Measurements from ENCODE around the gene MYO3B.

The MYO3B gene

DNA sequence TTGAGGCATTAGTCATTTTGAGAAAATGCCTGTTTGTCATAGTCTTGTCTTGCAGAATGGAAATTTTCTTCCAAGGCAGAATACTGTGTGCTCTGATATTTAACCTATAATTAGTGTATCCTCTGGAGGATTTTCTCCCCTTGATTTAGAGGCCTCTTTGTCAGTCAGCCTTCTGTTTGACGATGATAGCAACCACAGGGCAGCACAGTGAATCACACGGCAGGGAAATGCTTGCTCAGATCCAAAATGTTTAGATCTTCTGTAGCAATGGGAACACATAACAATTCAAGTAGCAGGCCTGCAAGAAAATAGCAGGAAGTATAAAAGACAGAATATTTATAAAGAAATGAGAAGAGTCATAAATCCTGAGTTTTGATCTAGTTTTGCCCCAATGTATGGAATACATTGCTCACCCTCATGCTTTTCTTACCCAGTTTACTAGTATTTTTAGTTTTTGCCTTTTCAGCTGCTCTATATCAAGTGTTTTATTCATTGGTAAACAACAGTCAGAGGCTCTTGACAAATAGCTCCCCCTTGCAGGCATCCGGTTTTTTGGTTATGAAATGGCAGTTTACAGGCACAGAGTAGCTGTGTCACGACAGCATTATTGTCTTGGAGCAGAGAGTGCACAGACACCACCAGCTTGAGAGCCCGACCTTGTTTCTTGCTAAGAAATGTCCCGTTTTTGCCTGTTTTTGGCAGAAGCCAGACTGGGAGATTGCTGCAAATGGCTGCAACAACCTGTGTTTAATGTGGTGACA is 185.1 kb downstream of the MYO3B start:
- ChIA-PET CTCF (interaction anchor here (0.6 to 3.5 kb wide), 9 partner anchors 37 to 456 kb away, joined by 3 to 20 read pairs (median 4); no protein-coding TSS in a partner anchor), POLR2A (no interaction called here)
- Histone ChIP-seq H3K4me3 (ENCODE audit: low read depth, low read length) (no peak overlapping the region), H3K4me1 (ENCODE audit: control insufficient read depth, insufficient read depth, low read length) (no peaks in the 10 kb centered on the region), H3K9me3 (ENCODE audit: control insufficient read depth, insufficient read depth, low read depth, low read length) (no peaks in the 10 kb centered on the region), H3K27ac (ENCODE audit: extremely low read depth, low read depth, low read length) (no peak overlapping the region), H3K36me3 (ENCODE audit: control insufficient read depth in 2 of 2, insufficient read depth in 1 of 2, low read length in 2 of 2) (no peaks in the 10 kb centered on the region)
- TF ChIP-seq ZNF10 (tag by site-specific recombination; IDR thresholded peaks at IDR 0.05) (no peak), SP7 (tag by site-specific recombination; IDR thresholded peaks at IDR 0.05) (peak; percentile 94)

DNA sequence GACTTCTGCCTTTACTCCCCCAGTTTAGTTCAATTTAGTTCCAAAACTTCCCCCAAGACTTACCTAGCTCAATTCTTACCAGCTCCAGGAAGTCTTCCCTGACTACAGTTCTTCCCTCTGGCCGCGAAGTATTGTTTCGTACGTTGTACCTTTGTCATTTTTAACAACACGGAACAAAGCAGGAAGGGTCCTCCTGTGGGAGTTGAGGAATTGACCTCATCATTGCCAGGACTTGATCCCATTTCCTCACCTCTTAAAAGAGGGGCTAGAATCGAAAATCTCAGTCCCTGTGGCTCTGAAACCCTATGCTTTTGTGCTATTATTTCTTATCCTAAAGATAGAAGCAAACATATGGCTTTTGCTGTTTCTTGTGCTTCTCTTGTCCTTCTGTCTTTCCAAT is 187.1 kb downstream of the MYO3B start:
- ChIA-PET POLR2A (no interaction called here), CTCF (interaction anchor here (0.6 to 3.5 kb wide), 6 partner anchors 41 to 451 kb away, joined by 3 to 16 read pairs (median 6); no protein-coding TSS in a partner anchor)
- H3K4me1 ChIP-seq (ENCODE audit: control insufficient read depth, insufficient read depth, low read length), result no peaks in the 10 kb centered on the region
- no peaks in the 10 kb centered on the region for H3K36me3 ChIP-seq (ENCODE audit: control insufficient read depth in 2 of 2, insufficient read depth in 1 of 2, low read length in 2 of 2)
- no peaks in the 10 kb centered on the region for H3K9me3 ChIP-seq (ENCODE audit: control insufficient read depth, insufficient read depth, low read depth, low read length)
- H3K27ac ChIP-seq (ENCODE audit: extremely low read depth, low read depth, low read length), result no peak overlapping the region
- no peak overlapping the region for H3K4me3 ChIP-seq (ENCODE audit: low read depth, low read length)
- TF ChIP-seq ZNF747 (tag by site-specific recombination; IDR thresholded peaks at IDR 0.05), result no peak

GRCh38 chr2:170365686-170366085 is 187.7 kb downstream of the MYO3B start:
- no peaks in the 10 kb centered on the region for H3K9me3 ChIP-seq (ENCODE audit: control insufficient read depth, insufficient read depth, low read depth, low read length)
- no peaks in the 10 kb centered on the region for H3K4me1 ChIP-seq (ENCODE audit: control insufficient read depth, insufficient read depth, low read length)
- no peak overlapping the region for H3K27ac ChIP-seq (ENCODE audit: extremely low read depth, low read depth, low read length)
- ChIA-PET CTCF (interaction anchor here (0.6 to 3.5 kb wide), 5 partner anchors 42 to 450 kb away, joined by 3 to 16 read pairs (median 7); no protein-coding TSS in a partner anchor), POLR2A (no interaction called here)
- no peak overlapping the region for H3K4me3 ChIP-seq (ENCODE audit: low read depth, low read length)
- no peaks in the 10 kb centered on the region for H3K36me3 ChIP-seq (ENCODE audit: control insufficient read depth in 2 of 2, insufficient read depth in 1 of 2, low read length in 2 of 2)
- TF ChIP-seq, protein P1, sequence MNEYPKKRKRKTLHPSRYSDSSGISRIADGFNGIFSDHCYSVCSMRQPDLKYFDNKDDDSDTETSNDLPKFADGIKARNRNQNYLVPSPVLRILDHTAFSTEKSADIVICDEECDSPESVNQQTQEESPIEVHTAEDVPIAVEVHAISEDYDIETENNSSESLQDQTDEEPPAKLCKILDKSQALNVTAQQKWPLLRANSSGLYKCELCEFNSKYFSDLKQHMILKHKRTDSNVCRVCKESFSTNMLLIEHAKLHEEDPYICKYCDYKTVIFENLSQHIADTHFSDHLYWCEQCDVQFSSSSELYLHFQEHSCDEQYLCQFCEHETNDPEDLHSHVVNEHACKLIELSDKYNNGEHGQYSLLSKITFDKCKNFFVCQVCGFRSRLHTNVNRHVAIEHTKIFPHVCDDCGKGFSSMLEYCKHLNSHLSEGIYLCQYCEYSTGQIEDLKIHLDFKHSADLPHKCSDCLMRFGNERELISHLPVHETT (tag by site-specific recombination; IDR thresholded peaks at IDR 0.05), result no peak
- TF ChIP-seq ZFHX2 (tag by site-specific recombination; conservative IDR thresholded peaks at IDR 0.05), result no peak
- no peak for TF ChIP-seq ZBTB26 (tag by site-specific recombination; optimal IDR thresholded peaks at IDR 0.05)
- no peak for TF ChIP-seq ZNF148 (tag by site-specific recombination; IDR thresholded peaks at IDR 0.05; ENCODE audit: borderline replicate concordance)
- TF ChIP-seq, protein P2, sequence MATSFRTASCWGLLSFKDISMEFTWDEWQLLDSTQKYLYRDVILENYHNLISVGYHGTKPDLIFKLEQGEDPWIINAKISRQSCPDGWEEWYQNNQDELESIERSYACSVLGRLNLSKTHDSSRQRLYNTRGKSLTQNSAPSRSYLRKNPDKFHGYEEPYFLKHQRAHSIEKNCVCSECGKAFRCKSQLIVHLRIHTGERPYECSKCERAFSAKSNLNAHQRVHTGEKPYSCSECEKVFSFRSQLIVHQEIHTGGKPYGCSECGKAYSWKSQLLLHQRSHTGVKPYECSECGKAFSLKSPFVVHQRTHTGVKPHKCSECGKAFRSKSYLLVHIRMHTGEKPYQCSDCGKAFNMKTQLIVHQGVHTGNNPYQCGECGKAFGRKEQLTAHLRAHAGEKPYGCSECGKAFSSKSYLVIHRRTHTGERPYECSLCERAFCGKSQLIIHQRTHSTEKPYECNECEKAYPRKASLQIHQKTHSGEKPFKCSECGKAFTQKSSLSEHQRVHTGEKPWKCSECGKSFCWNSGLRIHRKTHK (tag by site-specific recombination; IDR thresholded peaks at IDR 0.05), result no peak
- TF ChIP-seq ZNF843 (tag by site-specific recombination; IDR thresholded peaks at IDR 0.05), result no peak
- no peak for TF ChIP-seq ZBTB1 (tag by site-specific recombination; IDR thresholded peaks at IDR 0.05)
- TF ChIP-seq ZNF202 (tag by site-specific recombination; IDR thresholded peaks at IDR 0.05; ENCODE audit: borderline replicate concordance), result no peak
- TF ChIP-seq ZNF585B (tag by site-specific recombination; IDR thresholded peaks at IDR 0.05), result no peak
- TF ChIP-seq ZBTB49 (tag by site-specific recombination; IDR thresholded peaks at IDR 0.05; ENCODE audit: low read depth), result no peak
- no peak for TF ChIP-seq ZNF518A (tag by site-specific recombination; conservative IDR thresholded peaks at IDR 0.05; ENCODE audit: low read depth)

Data from HEK293 (cell line).